Urothelium cell line (cell line): Measurements from ENCODE around the gene TTC8.
"Not testable (repeated sequence)": the region's sequence is repeated elsewhere in the genome, so short reads cannot be mapped to it uniquely, and the experiment has no call there.

Experiments used
- DNase-seq: peaks from one replicate; pipeline ENCODE4 v3.0.0; 2011; ENCODE audit warnings: low spot score, mixed read lengths
- FAIRE-seq: peaks from 2 replicates; lab custom pipeline; 2011; peaks lifted over from hg19 to GRCh38; lab: Jason Lieb, UNC

The TTC8 gene

GRCh38 chr14:88824314-88825077 lies at the start of gene TTC8:
TTC8 (plus strand) TSS chr14:88824651; CDS start chr14:88824708, 57 bp downstream.
- DNase-seq (peak; percentile 94), FAIRE-seq (peak; percentile 61)

- DNase-seq (no peak), FAIRE-seq (no peak)
Measured at GRCh38 chr14:88775532-88775931, 48.9 kb upstream of the TTC8 start.

GRCh38 chr14:88785911-88786310 lies 38.5 kb upstream of the TTC8 start:
- DNase-seq (no peak), FAIRE-seq (no peak)

GRCh38 chr14:88786715-88787114 lies 37.7 kb upstream of the TTC8 start:
- DNase-seq (no peak), FAIRE-seq (no peak)

GRCh38 chr14:88789573-88789972 lies 34.9 kb upstream of the TTC8 start:
- not testable (repeated sequence) for FAIRE-seq, DNase-seq

- DNase-seq, result no peak
- FAIRE-seq, result no peak
Measured at GRCh38 chr14:88790501-88791251, 33.8 kb upstream of the TTC8 start.

- DNase-seq, result no peak
- FAIRE-seq, result no peak
Measured at GRCh38 chr14:88791252-88791621, 33.2 kb upstream of the TTC8 start.

- FAIRE-seq (no peak), DNase-seq (no peak)
Measured at GRCh38 chr14:88791629-88792472, 32.6 kb upstream of the TTC8 start.

GRCh38 chr14:88792473-88793258 lies 31.8 kb upstream of the TTC8 start, which contains the start of gene EML5:
EML5 (minus strand) TSS chr14:88792953; CDS start chr14:88792503, 450 bp downstream.
- no peak for FAIRE-seq
- DNase-seq, result peak; percentile 27

GRCh38 chr14:88793259-88793625 lies 31.2 kb upstream of the TTC8 start:
- FAIRE-seq (no peak), DNase-seq (no peak)

GRCh38 chr14:88798156-88798555 lies 26.3 kb upstream of the TTC8 start:
- DNase-seq, result peak; percentile 33

GRCh38 chr14:88799522-88799921 lies 24.9 kb upstream of the TTC8 start:
- FAIRE-seq (no peak), DNase-seq (no peak)

More at GRCh38 chr14:88798156-88798555, 26.3 kb upstream of the TTC8 start:
- FAIRE-seq, result no peak

GRCh38 chr14:88802596-88802995 lies 21.9 kb upstream of the TTC8 start:
- FAIRE-seq (no peak), DNase-seq (no peak)

GRCh38 chr14:88804035-88804434 lies 20.4 kb upstream of the TTC8 start:
- no peak for DNase-seq
- FAIRE-seq, result no peak

- no peak for FAIRE-seq
- DNase-seq, result no peak
Measured at GRCh38 chr14:88804477-88804876, 20.0 kb upstream of the TTC8 start.

- no peak for FAIRE-seq
Measured at GRCh38 chr14:88808359-88808758, 16.1 kb upstream of the TTC8 start.

GRCh38 chr14:88815980-88816379 lies 8.5 kb upstream of the TTC8 start:
- FAIRE-seq (no peak), DNase-seq (no peak)

More at GRCh38 chr14:88808359-88808758, 16.1 kb upstream of the TTC8 start:
- no peak for DNase-seq

GRCh38 chr14:88818018-88818417 lies 6.4 kb upstream of the TTC8 start:
- FAIRE-seq (no peak), DNase-seq (no peak)

- DNase-seq, FAIRE-seq: not testable (repeated sequence)
Measured at GRCh38 chr14:88819674-88820073, 4.8 kb upstream of the TTC8 start.

GRCh38 chr14:88821378-88821777 lies 3.1 kb upstream of the TTC8 start:
- no peak for DNase-seq
- no peak for FAIRE-seq
